Sciatic nerve (tissue), 2 donors: ENCODE data around the gene CUL3. TPM values are rescaled to one million over a fixed set of nuclear protein-coding genes. Genes with fewer than 3 reads are reported as not detected.
A peak's percentile ranks its signal among the peaks of the same experiment; 100 is the strongest.
"Not testable (repeated sequence)": the region's sequence is repeated elsewhere in the genome, so short reads cannot be mapped to it uniquely, and the experiment has no call there.

ENCODE experiments used
- ATAC-seq: fragments of 200-7000 bp; cut with Tn5 transposase; one replicate; pipeline ENCODE4 v1.9.1; 2020; ENCODE audit warnings: mild to moderate bottlenecking, moderate library complexity
- DNase-seq: peaks from one replicate; pipeline ENCODE4 v3.0.0-alpha.2; 2020; ENCODE audit warnings: low spot score
- intact Hi-C: fragments of 100-400 bp; cut with DNase I; formaldehyde crosslinking; loops from one replicate; pipeline ENCODE4 v1.14.2; 2022
- total RNA-seq: library from RNA; stranded (reverse); fragmentation: NEBNext Ultra II Directional; extraction: Animal tissue kit (Norgen Biotek cat#: 25700); gene quantifications from one replicate; pipeline ENCODE4 v1.2.1, GENCODE V29; 2021
- donor health status: DM: no; HTN: no; CAD: no.
- donor health status: DM: no; HTN: no; CAD: no.

Gene CUL3
- total RNA-seq, 1 donor from 2014 or later = 126 TPM

- DNase-seq (peak; percentile 66), ATAC-seq (no peak)
- intact Hi-C loops = no loop called here
Observed at GRCh38 chr2:224584111-224584784, 915 bp downstream of the CUL3 start.

- DNase-seq, intact Hi-C loops, ATAC-seq: not testable (repeated sequence)
Observed at GRCh38 chr2:224583033-224583432, 2.1 kb downstream of the CUL3 start.

GRCh38 chr2:224580248-224580647 lies 4.9 kb downstream of the CUL3 start:
- ATAC-seq = no peak
- intact Hi-C loops = no loop called here
- no peak for DNase-seq

GRCh38 chr2:224579411-224579810 lies 5.8 kb downstream of the CUL3 start:
- DNase-seq = no peak
- intact Hi-C loops = no loop called here
- no peak for ATAC-seq

GRCh38 chr2:224577541-224577940 lies 7.6 kb downstream of the CUL3 start:
- DNase-seq = no peak
- no peak for ATAC-seq
- intact Hi-C loops = no loop called here

GRCh38 chr2:224576088-224576715 lies 9.0 kb downstream of the CUL3 start:
- DNase-seq (no peak), ATAC-seq (no peak)
- intact Hi-C loops = no loop called here

GRCh38 chr2:224574423-224575084 lies 10.6 kb downstream of the CUL3 start:
- ATAC-seq = no peak
- DNase-seq = no peak
- intact Hi-C loops = no loop called here

- intact Hi-C loops = no loop called here
- no peak for DNase-seq
- ATAC-seq = no peak
Observed at GRCh38 chr2:224573724-224574123, 11.4 kb downstream of the CUL3 start.

- intact Hi-C loops = no loop called here
- DNase-seq (no peak), ATAC-seq (no peak)
Observed at GRCh38 chr2:224572338-224572737, 12.8 kb downstream of the CUL3 start.

- ATAC-seq (no peak), DNase-seq (no peak)
- intact Hi-C loops = no loop called here
Observed at GRCh38 chr2:224570328-224570993, 14.7 kb downstream of the CUL3 start.

- intact Hi-C loops = no loop called here
- DNase-seq (no peak), ATAC-seq (no peak)
Observed at GRCh38 chr2:224569654-224570053, 15.5 kb downstream of the CUL3 start.

- DNase-seq (no peak), ATAC-seq (no peak)
- intact Hi-C loops = no loop called here
Observed at GRCh38 chr2:224565452-224566035, 19.6 kb downstream of the CUL3 start.

- DNase-seq (no peak), ATAC-seq (no peak)
- intact Hi-C loops = no loop called here
Observed at GRCh38 chr2:224563537-224563936, 21.6 kb downstream of the CUL3 start.

GRCh38 chr2:224562831-224563230 lies 22.3 kb downstream of the CUL3 start:
- intact Hi-C loops = no loop called here

GRCh38 chr2:224561234-224562005 lies 23.7 kb downstream of the CUL3 start:
- intact Hi-C loops = no loop called here
- no peak for DNase-seq
- ATAC-seq = no peak

More at GRCh38 chr2:224562831-224563230, 22.3 kb downstream of the CUL3 start:
- no peak for ATAC-seq
- no peak for DNase-seq

- ATAC-seq (no peak), DNase-seq (no peak)
- intact Hi-C loops = no loop called here
Observed at GRCh38 chr2:224560549-224560948, 24.6 kb downstream of the CUL3 start.

- no peak for DNase-seq
- ATAC-seq = no peak
- intact Hi-C loops = no loop called here
Observed at GRCh38 chr2:224557610-224558009, 27.6 kb downstream of the CUL3 start.

- intact Hi-C loops = no loop called here
- ATAC-seq (no peak), DNase-seq (no peak)
Observed at GRCh38 chr2:224556381-224556780, 28.8 kb downstream of the CUL3 start.
